Thoracic aorta (tissue), 2 donors: ENCODE measurements around the gene SEPHS1. TPM values are rescaled to one million over a fixed set of nuclear protein-coding genes. Genes with fewer than 3 reads are reported as not detected.

Experiments used
- ATAC-seq: fragments of 150-250 bp; one replicate; pipeline ENCODE4 v1.8.0; 2017; ENCODE audit warnings: low read depth; ENCODE audit not compliant: insufficient number of reproducible peaks, low FRiP score
- DNase-seq: peaks from one replicate; pipeline ENCODE4 v3.0.0-alpha.2; 2020; ENCODE audit warnings: low spot score
- H3K27ac ChIP-seq, 2 donors: fragments of 200-600 bp; sonication (generic); 1 replicate in 1 of 2; 2 replicates in 1 of 2; pipeline ENCODE4 v1.5.1; 2016; ENCODE audit warnings: mild to moderate bottlenecking in 2 of 2, moderate library complexity in 2 of 2
- H3K27me3 ChIP-seq: fragments of 200-600 bp; sonication (generic); replicated peaks from 2 replicates; pipeline ENCODE4 v1.6.0; 2016; ENCODE audit warnings: mild to moderate bottlenecking; ENCODE audit not compliant: insufficient read depth
- H3K36me3 ChIP-seq: fragments of 200-600 bp; sonication (generic); one replicate; pipeline ENCODE4 v1.5.1; 2016
- H3K4me1 ChIP-seq, 2 donors: fragments of 200-600 bp; sonication (generic); 1 replicate in 1 of 2; 2 replicates in 1 of 2; pipeline versions ENCODE4 v1.5.1 to v1.6.0; 2016; ENCODE audit warnings: low read depth in 2 of 2, mild to moderate bottlenecking in 1 of 2; ENCODE audit not compliant: control insufficient read depth in 1 of 2
- H3K4me3 ChIP-seq: fragments of 200-600 bp; sonication (generic); 2 replicates; pipeline ENCODE4 v1.5.1; 2016; ENCODE audit warnings: mild to moderate bottlenecking
- H3K9me3 ChIP-seq: fragments of 200-600 bp; sonication (generic); 2 replicates; pipeline ENCODE4 v1.5.1; 2016
- CTCF ChIP-seq: fragments of 200-600 bp; sonication (generic); IDR thresholded peaks from one replicate; pipeline ENCODE4 v1.5.1; 2019; ENCODE audit warnings: antibody characterized with exemption
- total RNA-seq, 2 donors: library from RNA; depleted of rRNA; stranded (reverse); fragments of >200 nt; gene quantifications; one replicate each; pipeline versions ENCODE4 v1.1.0 to v1.2.3, GENCODE V29; 2016

The SEPHS1 gene
- total RNA-seq, 2 donors from 2014 or later: 24.8 to 68.6 TPM

GRCh38 chr10:13372524-13372923 lies 24.4 kb upstream of the SEPHS1 start:
- no peaks in the 10 kb centered on the region for H3K4me1 ChIP-seq
- TF ChIP-seq CTCF: no peak
- no peaks in the 10 kb centered on the region for H3K9me3 ChIP-seq
- DNase-seq: no peak
- no peak for ATAC-seq
- no peaks in the 10 kb centered on the region for H3K27me3 ChIP-seq
- H3K36me3 ChIP-seq: no peaks in the 10 kb centered on the region
- no peak overlapping the region for H3K4me3 ChIP-seq
- H3K27ac ChIP-seq: no peak overlapping the region

DNA sequence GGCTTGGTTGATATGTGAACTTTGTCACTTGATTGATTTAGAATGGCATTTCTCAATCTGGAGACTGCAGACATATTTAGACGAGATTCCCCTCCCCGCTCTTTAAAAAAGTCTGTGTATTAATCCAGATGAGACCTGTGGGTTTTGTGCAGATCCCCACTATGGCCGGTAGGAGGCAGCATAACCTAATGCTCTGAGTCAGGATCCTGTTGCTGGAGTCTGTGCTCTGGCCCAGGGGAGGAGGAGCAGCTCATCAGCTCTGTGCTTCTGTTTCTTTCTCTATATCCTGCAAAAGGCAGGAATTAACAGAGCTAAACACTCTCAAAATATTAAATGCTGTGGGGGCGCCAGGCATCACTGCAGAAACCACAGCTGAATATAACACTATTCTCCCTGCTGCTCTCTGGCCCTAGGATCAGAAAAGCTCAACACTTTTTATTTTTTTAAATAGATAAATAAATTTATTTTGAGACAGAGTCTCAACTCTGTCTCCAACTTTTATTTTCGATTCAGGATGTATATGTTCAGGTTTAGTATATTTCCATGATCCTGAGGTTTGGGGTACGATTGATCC lies 23.9 kb upstream of the SEPHS1 start:
- peak; percentile 31 for DNase-seq
- Histone ChIP-seq H3K36me3 (no peaks in the 10 kb centered on the region), H3K4me1 (no peaks in the 10 kb centered on the region), H3K9me3 (no peaks in the 10 kb centered on the region), H3K27me3 (no peaks in the 10 kb centered on the region), H3K27ac (no peak overlapping the region), H3K4me3 (no peak overlapping the region)
- TF ChIP-seq CTCF: peak; percentile 82
- ATAC-seq: no peak

DNA sequence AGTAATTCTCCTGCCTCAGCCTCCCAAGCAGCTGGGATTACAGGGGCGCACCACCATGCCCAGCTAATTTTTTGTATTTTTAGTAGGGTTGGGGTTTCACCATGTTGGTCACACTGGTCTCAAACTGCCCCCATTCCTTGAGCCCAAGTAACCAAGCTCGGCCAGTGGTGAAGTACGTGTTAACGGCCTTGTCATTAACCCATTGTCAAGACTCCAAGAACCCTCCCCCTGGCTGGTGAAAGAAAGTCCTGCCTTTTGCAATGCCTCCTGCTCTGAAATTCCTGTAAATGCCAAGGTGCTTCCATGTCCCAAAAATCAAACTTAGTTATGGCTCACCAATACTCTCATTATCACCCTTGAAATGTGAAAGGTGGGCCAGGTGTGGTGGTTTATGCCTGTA lies 18.8 kb upstream of the SEPHS1 start:
- Histone ChIP-seq H3K9me3 (no peaks in the 10 kb centered on the region), H3K36me3 (no peaks in the 10 kb centered on the region), H3K27ac (no peak overlapping the region), H3K4me1 (no peaks in the 10 kb centered on the region), H3K27me3 (no peaks in the 10 kb centered on the region), H3K4me3 (no peak overlapping the region)
- ATAC-seq (no peak), DNase-seq (no peak)
- no peak for TF ChIP-seq CTCF

- H3K36me3 ChIP-seq: no peaks in the 10 kb centered on the region
- H3K27me3 ChIP-seq: no peaks in the 10 kb centered on the region
- no peak for DNase-seq
- no peak overlapping the region for H3K27ac ChIP-seq
- H3K4me3 ChIP-seq: no peak overlapping the region
- H3K4me1 ChIP-seq: no peaks in the 10 kb centered on the region
- H3K9me3 ChIP-seq: no peaks in the 10 kb centered on the region
- no peak for TF ChIP-seq CTCF
- ATAC-seq: no peak
Measured at GRCh38 chr10:13365831-13366230, 17.7 kb upstream of the SEPHS1 start.

DNA sequence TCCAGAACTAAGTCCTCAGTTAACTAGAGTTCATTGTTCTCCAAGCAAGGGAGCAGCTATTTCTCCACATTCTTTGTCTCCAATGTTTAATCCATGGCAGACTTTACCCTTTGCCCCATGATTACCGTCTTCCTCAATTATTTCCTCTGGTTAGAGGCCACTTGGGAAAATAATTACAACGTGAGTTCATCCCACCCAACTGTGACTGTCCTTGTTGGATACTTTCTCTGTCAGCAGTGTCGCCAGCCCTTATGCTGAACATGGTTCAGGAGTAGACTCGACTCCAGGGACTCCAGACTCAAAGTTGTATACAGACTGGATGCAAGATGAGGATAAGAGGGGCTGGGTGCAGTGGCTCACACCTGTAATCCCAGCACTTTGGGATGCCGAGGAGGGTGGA lies 17.1 kb upstream of the SEPHS1 start:
- H3K36me3 ChIP-seq: no peaks in the 10 kb centered on the region
- TF ChIP-seq CTCF: no peak

More for the DNA sequence above, 17.1 kb upstream of the SEPHS1 start:
- DNase-seq (no peak), ATAC-seq (no peak)
- Histone ChIP-seq H3K4me1 (no peaks in the 10 kb centered on the region), H3K27me3 (no peaks in the 10 kb centered on the region), H3K4me3 (no peak overlapping the region), H3K27ac (no peak overlapping the region), H3K9me3 (no peaks in the 10 kb centered on the region)
